ENCODE results near the gene EFCAB12. TPM values are rescaled to one million over a fixed set of nuclear protein-coding genes. Genes with fewer than 3 reads are reported as not detected.
A peak's percentile ranks its signal among the peaks of the same experiment; 100 is the strongest.

Gene EFCAB12
- total RNA-seq, 4 donors from 2014 or later: 0.54 TPM; not detected in 3

- Histone ChIP-seq H3K27me3 (no peaks in the 10 kb centered on the region), H3K36me3 (no peaks in the 10 kb centered on the region), H3K9me3 (no peaks in the 10 kb centered on the region), H3K4me1 (peaks cover 0 to 19% (median 3%) of the 10 kb centered on the region in 4 donors), H3K4me3 (no peak overlapping the region), H3K27ac (peak overlapping the region in 1 of 4 donors; percentile 31)
- TF ChIP-seq POLR2A (IDR thresholded peaks at IDR 0.05) (no peak), CTCF (IDR thresholded peaks at IDR 0.05) (no peak)
- no peak for DNase-seq
These were observed 17.0 kb upstream of the EFCAB12 start for GRCh38 chr3:129445471-129445870.

GRCh38 chr3:129442947-129443346, 14.5 kb upstream of the EFCAB12 start:
- Histone ChIP-seq H3K4me1 (peaks cover 0 to 31% (median 7%) of the 10 kb centered on the region in 4 donors), H3K27me3 (no peaks in the 10 kb centered on the region), H3K27ac (no peak overlapping the region), H3K9me3 (no peaks in the 10 kb centered on the region), H3K36me3 (peaks cover 0 to under 1% (median 0%) of the 10 kb centered on the region in 3 donors), H3K4me3 (no peak overlapping the region)
- no peak for TF ChIP-seq POLR2A (IDR thresholded peaks at IDR 0.05)
- no peak for DNase-seq

- peak overlapping the region in 1 of 4 donors; percentile 94 for H3K27ac ChIP-seq
- peaks cover 0 to 31% (median 8%) of the 10 kb centered on the region in 4 donors for H3K4me1 ChIP-seq
- H3K4me3 ChIP-seq: no peak overlapping the region
These were observed 14.1 kb upstream of the EFCAB12 start for GRCh38 chr3:129442486-129442885.

GRCh38 chr3:129441782-129442181, 13.3 kb upstream of the EFCAB12 start:
- Histone ChIP-seq H3K4me3 (no peak overlapping the region), H3K4me1 (peaks cover 0 to 31% (median 8%) of the 10 kb centered on the region in 4 donors), H3K36me3 (peaks cover 0 to 12% (median 0%) of the 10 kb centered on the region in 3 donors), H3K27ac (peak overlapping the region in 3 of 4 donors; percentile 90 to 94 (median 93)), H3K9me3 (no peaks in the 10 kb centered on the region), H3K27me3 (no peaks in the 10 kb centered on the region)
- no peak for DNase-seq
- no peak for TF ChIP-seq POLR2A (IDR thresholded peaks at IDR 0.05)
- no peak for TF ChIP-seq CTCF (IDR thresholded peaks at IDR 0.05)

More at GRCh38 chr3:129442486-129442885, 14.1 kb upstream of the EFCAB12 start:
- Histone ChIP-seq H3K27me3 (no peaks in the 10 kb centered on the region), H3K9me3 (no peaks in the 10 kb centered on the region), H3K36me3 (peaks cover 0 to 5% (median 0%) of the 10 kb centered on the region in 3 donors)
- TF ChIP-seq POLR2A (IDR thresholded peaks at IDR 0.05) (no peak), CTCF (IDR thresholded peaks at IDR 0.05) (no peak)
- DNase-seq: no peak

GRCh38 chr3:129441215-129441614, 12.8 kb upstream of the EFCAB12 start:
- no peaks in the 10 kb centered on the region for H3K9me3 ChIP-seq
- peak overlapping the region in 2 of 4 donors; percentile 71 to 77 for H3K4me3 ChIP-seq
- no peaks in the 10 kb centered on the region for H3K27me3 ChIP-seq
- peak overlapping the region; percentile 90 to 94 (median 92) for H3K27ac ChIP-seq
- TF ChIP-seq CTCF (IDR thresholded peaks at IDR 0.05): no peak
- TF ChIP-seq POLR2A (IDR thresholded peaks at IDR 0.05): no peak
- H3K36me3 ChIP-seq: peaks cover 0 to 14% (median 0%) of the 10 kb centered on the region in 3 donors
- DNase-seq: no peak
- H3K4me1 ChIP-seq: peaks cover 0 to 31% (median 8%) of the 10 kb centered on the region in 4 donors

GRCh38 chr3:129440618-129441190, 12.3 kb upstream of the EFCAB12 start:
- H3K9me3 ChIP-seq: no peaks in the 10 kb centered on the region

More at GRCh38 chr3:129440618-129441190, 12.3 kb upstream of the EFCAB12 start:
- Histone ChIP-seq H3K4me1 (peaks cover 0 to 31% (median 8%) of the 10 kb centered on the region in 4 donors), H3K27ac (peak overlapping the region; percentile 90 to 94 (median 92)), H3K27me3 (no peaks in the 10 kb centered on the region), H3K4me3 (peak overlapping the region; percentile 71 to 86 (median 76)), H3K36me3 (peaks cover 0 to 14% (median 0%) of the 10 kb centered on the region in 3 donors)
- TF ChIP-seq CTCF (IDR thresholded peaks at IDR 0.05) (no peak), POLR2A (IDR thresholded peaks at IDR 0.05) (no peak)
- DNase-seq: no peak

All from Peyer's patch (tissue), 4 donors.